Measurements from ENCODE around the gene KRTAP10-10.

KRTAP10-10 gene

GRCh38 chr21:44601596-44602462 is 35.3 kb upstream of the KRTAP10-10 start:
- DNase-seq (ENCODE audit: low spot score): peak; percentile 35
- no peak for ATAC-seq (ENCODE audit: low read depth)
- H3K27me3 ChIP-seq (ENCODE audit: insufficient read depth, poor library complexity, severe bottlenecking): peaks cover 15% of the 10 kb centered on the region
- no peak overlapping the region for H3K4me3 ChIP-seq (ENCODE audit: severe bottlenecking)
- no peaks in the 10 kb centered on the region for H3K36me3 ChIP-seq (ENCODE audit: low read depth)
- no peak for TF ChIP-seq CTCF (IDR thresholded peaks at IDR 0.05; ENCODE audit: poor library complexity, severe bottlenecking)
- no peak overlapping the region for H3K27ac ChIP-seq (ENCODE audit: poor library complexity, severe bottlenecking)
- no peaks in the 10 kb centered on the region for H3K4me1 ChIP-seq (ENCODE audit: insufficient read depth, poor library complexity, severe bottlenecking)
- H3K9me3 ChIP-seq (ENCODE audit: severe bottlenecking): no peaks in the 10 kb centered on the region

- Histone ChIP-seq H3K4me1 (ENCODE audit: insufficient read depth, poor library complexity, severe bottlenecking) (no peaks in the 10 kb centered on the region), H3K36me3 (ENCODE audit: low read depth) (no peaks in the 10 kb centered on the region), H3K9me3 (ENCODE audit: severe bottlenecking) (no peaks in the 10 kb centered on the region), H3K27ac (ENCODE audit: poor library complexity, severe bottlenecking) (no peak overlapping the region), H3K4me3 (ENCODE audit: severe bottlenecking) (no peak overlapping the region), H3K27me3 (ENCODE audit: insufficient read depth, poor library complexity, severe bottlenecking) (peaks cover 15% of the 10 kb centered on the region)
- DNase-seq (ENCODE audit: low spot score) (no peak), ATAC-seq (ENCODE audit: low read depth) (no peak)
- no peak for TF ChIP-seq CTCF (IDR thresholded peaks at IDR 0.05; ENCODE audit: poor library complexity, severe bottlenecking)
Measured at GRCh38 chr21:44602463-44602850, 34.7 kb upstream of the KRTAP10-10 start.

GRCh38 chr21:44603109-44603875 is 33.9 kb upstream of the KRTAP10-10 start:
- Histone ChIP-seq H3K4me1 (ENCODE audit: insufficient read depth, poor library complexity, severe bottlenecking) (no peaks in the 10 kb centered on the region), H3K27me3 (ENCODE audit: insufficient read depth, poor library complexity, severe bottlenecking) (peaks cover 15% of the 10 kb centered on the region), H3K4me3 (ENCODE audit: severe bottlenecking) (no peak overlapping the region), H3K27ac (ENCODE audit: poor library complexity, severe bottlenecking) (no peak overlapping the region), H3K9me3 (ENCODE audit: severe bottlenecking) (no peaks in the 10 kb centered on the region), H3K36me3 (ENCODE audit: low read depth) (no peaks in the 10 kb centered on the region)
- TF ChIP-seq CTCF (IDR thresholded peaks at IDR 0.05; ENCODE audit: poor library complexity, severe bottlenecking): no peak
- peak; percentile 46 for DNase-seq (ENCODE audit: low spot score)
- ATAC-seq (ENCODE audit: low read depth): no peak

GRCh38 chr21:44603911-44604310 is 33.2 kb upstream of the KRTAP10-10 start:
- Histone ChIP-seq H3K4me1 (ENCODE audit: insufficient read depth, poor library complexity, severe bottlenecking) (no peaks in the 10 kb centered on the region), H3K4me3 (ENCODE audit: severe bottlenecking) (no peak overlapping the region), H3K27ac (ENCODE audit: poor library complexity, severe bottlenecking) (no peak overlapping the region), H3K36me3 (ENCODE audit: low read depth) (no peaks in the 10 kb centered on the region), H3K9me3 (ENCODE audit: severe bottlenecking) (no peaks in the 10 kb centered on the region), H3K27me3 (ENCODE audit: insufficient read depth, poor library complexity, severe bottlenecking) (peaks cover 15% of the 10 kb centered on the region)
- TF ChIP-seq CTCF (IDR thresholded peaks at IDR 0.05; ENCODE audit: poor library complexity, severe bottlenecking): no peak
- ATAC-seq (ENCODE audit: low read depth) (no peak), DNase-seq (ENCODE audit: low spot score) (peak; percentile 15)

Data from RWPE2 (cell line).